ENCODE measurements around the gene TMEM198.

The TMEM198 gene

DNA sequence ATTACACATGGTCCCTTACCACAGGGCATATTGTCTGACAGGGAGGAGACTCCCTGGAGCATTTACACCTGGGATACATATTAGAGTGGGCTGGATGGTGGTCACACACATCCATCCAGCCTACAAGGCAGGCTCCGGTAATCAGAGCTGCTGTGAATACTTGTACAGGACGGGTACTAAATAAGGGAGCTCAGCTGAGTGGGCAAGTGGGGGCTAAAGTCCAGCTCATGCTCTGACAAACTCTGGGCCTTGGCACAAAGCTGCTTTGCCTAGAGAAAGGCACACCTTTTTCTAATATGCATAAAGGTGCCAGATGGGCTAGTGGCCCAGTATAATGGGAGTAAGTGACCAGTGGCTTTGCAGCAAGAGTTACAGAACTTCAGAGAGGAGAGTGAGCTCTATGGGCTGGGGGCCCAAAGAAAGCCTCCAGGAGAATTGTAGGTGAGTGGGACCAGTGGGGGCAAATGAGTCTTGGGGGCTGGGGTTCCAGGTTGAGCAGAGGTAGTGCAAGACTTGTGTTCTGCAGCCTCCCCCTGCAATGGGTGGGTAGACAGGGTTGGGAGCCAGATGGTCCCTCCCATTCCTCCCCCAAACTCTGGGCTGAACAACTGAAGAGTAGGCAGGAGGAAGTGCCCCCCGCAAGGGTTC, 1.6 kb downstream of the TMEM198 start:
- DNase-seq (ENCODE audit: low read depth): no peak

DNA sequence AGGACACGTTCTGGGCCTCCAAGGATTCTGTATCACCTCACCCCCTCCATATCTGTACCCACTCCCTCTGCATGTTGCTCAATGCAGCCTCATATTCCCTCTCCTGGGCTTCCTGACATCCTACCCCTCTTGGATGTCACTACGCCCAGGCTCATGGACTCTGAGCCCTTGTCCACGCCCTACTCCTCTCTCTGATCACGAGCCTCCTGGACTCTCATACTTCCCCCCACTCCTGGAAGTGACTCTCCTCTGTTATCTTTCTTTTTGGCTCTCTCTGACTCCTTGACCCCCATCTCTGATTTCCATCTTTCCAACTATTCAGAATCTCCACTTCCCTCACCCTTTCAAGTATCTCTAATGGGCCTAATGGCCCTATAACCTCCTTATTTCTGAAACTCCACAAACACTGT, 2.1 kb downstream of the TMEM198 start:
- DNase-seq (ENCODE audit: low read depth): no peak

DNA sequence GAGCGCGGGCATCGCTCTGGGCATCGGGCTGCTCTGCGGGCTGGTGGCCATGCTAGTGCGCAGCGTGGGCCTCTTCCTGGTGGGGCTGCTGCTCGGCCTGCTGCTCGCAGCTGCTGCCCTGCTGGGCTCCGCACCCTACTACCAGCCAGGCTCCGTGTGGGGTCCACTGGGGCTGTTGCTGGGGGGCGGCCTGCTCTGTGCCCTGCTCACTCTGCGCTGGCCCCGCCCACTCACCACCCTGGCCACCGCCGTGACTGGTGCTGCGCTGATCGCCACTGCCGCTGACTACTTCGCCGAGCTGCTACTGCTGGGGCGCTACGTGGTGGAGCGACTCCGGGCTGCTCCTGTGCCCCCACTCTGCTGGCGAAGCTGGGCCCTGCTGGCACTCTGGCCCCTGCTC, 3.8 kb downstream of the TMEM198 start:
- DNase-seq (ENCODE audit: low read depth): no peak

DNA sequence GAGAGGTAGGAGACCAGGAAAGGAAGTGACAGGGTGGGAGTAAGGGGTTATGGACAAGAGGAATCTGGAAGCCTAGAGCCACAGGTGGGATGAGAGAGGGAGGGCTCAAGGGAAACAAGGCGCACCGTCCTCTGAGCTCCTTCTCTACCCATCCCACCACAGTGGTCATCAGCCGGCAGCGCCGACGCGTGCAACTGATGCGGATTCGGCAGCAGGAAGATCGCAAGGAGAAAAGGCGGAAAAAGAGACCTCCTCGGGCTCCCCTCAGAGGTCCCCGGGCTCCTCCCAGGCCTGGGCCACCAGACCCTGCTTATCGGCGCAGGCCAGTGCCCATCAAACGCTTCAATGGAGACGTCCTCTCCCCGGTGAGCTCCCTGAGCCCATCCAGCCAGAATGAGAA, 5.2 kb downstream of the TMEM198 start:
- no peak for DNase-seq (ENCODE audit: low read depth)

DNA sequence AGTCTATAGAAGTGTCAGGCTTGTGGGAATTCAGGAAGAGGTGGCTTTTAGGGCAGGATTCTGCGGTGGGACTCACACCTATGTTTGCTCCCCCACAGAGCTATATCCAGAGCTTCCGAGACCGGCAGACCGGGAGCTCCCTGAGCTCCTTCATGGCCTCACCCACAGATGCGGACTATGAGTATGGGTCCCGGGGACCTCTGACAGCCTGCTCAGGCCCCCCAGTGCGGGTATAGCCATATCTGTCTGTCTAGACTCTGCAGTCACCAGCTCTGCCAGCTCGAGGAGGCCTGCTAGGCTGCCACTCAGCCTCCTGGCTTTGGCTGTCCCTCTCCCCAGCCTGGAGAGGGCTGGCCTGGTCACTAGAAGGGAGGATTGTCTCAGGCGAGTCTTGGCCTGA, 5.8 kb downstream of the TMEM198 start:
- no peak for DNase-seq (ENCODE audit: low read depth)

DNA sequence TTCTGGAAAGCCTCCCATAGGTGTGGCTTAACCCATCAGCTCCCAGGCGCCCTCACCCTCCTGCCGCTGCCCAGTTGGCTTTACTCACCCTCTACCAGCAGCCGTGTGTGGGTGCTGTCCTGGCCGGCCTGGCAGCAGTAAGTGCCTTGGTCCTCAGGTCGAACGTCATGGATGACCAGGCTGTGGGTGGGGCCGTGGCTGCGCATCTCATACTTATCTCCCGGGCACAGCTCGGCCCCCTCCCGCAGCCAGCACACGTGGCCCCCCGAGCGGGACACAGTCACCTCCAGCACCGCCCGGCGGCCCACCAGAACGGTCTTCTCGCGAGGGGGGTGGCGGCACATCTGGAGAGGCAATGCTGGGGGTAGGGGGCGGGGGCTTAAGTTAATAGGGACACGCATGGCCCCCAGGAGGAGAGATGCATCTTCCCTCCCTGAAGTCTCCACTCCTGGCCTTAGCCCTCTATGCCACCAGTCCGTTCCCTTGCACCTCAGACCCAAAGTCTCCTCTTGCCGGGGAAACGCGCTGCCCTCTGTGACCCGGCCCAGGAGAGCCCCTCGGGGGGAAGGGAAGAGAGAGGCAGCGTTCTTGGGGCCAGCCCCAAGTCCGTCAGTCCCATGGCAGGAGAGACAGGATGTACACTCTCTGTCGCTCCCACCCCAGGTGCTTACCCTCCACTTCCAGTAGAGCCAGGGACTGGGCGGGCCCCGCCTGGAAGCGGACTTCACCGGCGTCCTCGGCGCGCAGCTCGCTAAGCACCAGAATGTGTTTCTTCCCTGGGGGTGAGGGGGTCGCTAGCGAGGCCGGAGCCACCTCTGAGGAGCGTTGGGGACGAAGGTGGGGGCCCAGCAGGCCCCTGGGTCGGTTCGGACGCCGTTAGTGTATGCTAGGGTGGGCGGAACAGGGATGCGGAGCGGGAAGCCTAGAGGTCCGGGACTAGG, 7.9 kb downstream of the TMEM198 start:
- DNase-seq (ENCODE audit: low read depth): no peak

DNA sequence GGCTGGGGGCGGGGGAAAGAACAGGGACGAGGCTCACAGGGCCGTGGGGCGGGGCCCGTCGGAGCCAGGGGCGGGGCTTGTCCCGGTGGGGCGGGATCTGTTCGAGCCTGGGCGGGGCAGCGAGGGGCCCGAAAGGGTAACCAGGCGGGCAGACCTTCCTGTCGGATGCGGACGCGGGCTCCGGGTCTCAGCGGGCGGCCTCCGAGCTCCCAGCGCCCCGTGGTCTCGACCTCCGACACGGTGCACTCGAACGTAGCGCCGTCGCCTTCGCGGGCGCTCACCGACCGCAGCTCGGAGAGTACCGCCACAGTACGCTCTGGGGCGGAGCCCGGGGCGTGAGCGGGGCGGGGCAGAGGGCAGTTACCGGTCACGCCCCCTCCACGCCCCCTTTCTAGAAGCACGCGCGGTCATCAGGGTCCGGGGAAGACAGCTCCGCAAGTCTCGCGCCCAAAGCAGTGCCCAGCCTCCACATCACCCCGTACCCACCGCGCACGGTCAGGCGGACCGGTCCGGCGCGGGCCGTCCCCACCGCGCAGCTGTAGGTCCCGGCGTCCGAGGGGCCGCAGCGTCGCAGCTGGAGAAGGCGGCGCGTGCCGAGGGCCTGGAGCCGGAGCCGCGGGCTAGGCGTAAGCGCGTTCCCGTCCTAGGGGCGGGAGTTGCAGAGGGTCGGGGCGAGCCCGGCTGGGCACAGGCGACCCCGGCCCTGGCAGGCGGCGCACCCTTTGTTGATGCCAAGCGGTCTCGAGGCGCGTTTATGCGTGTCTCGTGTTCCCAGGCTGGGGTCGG, 8.7 kb downstream of the TMEM198 start:
- DNase-seq (ENCODE audit: low read depth): peak; percentile 52

DNA sequence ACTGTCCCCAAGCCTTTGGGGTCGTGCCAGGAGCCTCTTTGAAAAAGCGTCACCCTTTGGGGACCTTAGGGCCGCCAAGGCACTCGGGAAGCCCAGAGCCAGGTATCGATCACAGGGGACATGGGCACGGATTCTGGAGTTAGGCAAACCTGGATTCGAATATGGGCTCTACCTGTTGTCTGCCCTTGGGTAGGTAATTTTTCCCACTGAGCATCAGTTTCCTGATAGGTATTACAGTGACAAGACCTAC, 9.3 kb downstream of the TMEM198 start:
- DNase-seq (ENCODE audit: low read depth): no peak

DNA sequence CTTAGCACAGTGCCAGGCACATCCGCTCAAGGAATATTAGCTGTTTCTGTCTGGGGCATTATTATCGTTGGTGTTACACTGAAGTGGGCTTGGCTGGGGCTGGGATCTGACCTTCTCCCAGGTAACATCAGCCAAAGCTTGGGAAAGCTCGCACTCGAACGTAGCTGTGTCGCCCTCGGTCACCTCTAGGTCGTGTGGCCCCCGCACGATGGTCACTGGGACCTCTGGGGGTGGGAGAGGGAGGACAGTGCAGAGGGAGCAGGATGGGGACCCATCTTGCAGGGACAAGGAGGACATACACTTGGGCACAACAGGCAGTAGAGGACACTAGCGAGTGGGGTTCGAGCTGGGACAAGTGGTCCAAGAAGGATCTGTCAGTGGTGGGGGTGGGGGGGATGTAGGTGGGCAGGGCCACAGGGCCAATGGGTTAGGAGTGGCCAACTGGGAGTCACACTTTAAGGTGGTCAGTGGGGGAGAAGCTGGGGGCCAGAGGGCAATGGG, 9.7 kb downstream of the TMEM198 start:
- DNase-seq (ENCODE audit: low read depth): no peak

DNA sequence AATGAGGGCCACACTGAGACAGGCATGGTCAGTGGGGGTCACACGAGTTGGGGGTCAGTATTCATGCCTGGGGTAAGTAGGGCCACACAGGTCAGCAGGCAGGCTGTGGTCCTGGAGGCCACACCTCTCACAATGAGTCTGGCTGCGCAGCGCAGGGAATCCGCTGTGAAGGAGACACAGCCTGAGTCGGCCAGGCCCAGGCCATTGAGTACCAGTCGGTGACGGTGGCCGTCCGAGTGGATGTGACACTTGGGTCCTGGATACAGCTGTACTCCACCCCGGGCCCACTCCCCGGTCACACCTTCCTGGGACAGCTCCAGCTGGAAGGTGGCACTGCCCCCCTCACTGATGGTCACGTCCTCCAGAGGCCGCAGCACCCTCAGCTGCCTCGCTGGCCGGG, 10.5 kb downstream of the TMEM198 start:
- DNase-seq (ENCODE audit: low read depth): no peak

DNA sequence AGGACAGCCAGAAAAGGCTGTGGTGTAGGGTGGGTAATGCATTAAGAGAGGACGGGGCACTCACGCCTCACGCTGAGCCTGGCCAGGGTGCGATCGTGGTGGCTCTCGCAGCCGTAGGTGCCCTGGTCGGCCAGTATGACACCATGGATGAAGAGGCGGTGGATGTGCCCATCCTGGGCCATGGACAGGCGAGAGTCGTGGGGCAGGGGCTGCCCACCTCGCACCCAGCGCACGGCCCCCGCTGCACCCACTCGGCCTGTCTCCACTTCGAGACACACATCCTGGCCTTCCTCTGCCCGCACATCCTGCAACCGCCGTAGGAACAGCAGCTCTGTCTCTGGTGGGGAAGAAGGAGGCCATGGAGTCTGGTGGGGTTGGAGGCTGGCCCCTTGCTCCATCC, 12.1 kb downstream of the TMEM198 start:
- no peak for DNase-seq (ENCODE audit: low read depth)

DNA sequence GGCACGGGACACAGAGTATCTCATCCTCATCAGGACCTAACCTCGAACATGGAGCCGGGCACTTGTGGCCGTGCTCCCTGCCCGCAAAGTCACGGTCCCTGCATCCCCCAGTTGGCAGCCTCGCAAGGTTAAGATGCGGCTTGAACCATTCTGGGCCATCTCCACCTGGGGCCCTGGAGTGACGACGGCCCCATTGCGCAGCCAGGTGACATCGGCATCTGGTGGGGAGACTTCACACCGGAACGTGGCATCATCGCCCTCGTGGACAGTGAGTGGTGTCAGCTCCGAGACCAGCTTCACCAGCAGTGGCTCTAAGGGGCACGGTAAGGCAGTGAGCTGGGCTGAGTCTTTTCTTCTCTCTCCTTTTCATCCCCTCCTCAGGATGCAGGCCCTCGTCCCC, 12.6 kb downstream of the TMEM198 start:
- no peak for DNase-seq (ENCODE audit: low read depth)

DNA sequence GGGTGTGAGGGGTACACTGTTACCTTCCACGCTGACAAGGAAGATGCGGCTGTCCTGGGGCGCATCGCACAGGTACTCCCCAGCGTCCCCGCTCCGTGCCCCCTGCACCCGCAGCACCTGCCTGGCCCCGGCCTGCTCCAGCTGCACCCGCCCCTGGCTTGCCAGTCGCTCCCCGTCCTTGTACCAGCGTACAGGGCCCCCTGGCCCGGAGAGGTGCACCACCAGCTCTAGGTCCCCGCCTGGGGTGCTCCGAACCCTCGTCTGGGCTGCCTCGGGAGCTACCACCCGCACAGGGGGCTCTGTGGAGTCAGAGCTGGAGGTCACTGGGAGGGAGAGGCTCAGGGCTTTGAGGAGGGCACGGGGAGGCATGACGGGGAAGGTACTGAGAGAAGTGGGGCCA, 13.5 kb downstream of the TMEM198 start:
- DNase-seq (ENCODE audit: low read depth): no peak

DNA sequence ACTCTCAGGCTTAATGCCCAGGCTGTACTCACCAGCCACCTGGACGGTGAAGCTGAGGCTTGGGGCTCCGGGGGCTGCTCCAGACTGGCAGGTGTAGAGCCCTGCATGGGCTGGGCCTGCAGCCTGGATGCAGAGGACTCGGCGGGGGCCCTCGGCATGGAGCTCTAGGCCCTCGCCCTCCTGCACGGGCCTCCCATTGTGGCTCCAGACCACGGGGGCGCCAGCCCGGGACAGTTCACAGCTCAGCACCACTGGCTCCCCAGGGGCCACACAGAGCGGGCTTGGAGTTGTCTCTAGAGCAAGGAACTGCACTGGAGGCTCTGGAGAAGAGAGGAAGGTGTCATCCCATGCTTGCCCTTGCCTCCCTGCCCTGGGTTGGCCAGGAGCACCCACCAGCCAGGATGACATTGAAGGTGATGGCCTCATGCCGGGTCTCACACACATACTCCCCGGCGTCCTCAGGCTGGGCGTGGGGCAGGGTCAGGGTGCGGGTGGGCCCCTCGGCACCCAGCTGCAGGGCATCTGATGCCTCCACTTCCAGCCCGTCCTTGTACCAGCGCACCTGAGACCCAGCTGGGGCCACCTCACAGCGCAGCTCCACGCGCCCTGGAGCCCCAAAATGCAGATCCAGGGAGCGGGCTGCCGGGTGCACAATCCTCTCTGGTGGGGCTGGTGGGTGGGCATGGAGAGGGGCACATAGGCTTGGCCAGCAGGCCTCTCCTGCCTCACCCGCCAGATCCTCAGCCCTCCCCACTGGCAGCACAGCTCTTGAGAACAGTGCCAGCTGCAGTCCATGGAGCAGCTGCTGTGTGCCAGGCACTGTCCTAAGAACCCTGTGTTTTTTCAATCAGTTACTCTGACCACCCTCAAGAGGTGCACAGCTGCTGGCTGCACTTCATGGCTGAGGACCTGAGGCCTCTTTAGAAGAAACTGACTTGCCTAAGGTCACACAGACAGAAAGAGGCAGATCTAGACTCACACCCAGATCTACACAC, 14.3 kb downstream of the TMEM198 start:
- DNase-seq (ENCODE audit: low read depth): no peak

DNA sequence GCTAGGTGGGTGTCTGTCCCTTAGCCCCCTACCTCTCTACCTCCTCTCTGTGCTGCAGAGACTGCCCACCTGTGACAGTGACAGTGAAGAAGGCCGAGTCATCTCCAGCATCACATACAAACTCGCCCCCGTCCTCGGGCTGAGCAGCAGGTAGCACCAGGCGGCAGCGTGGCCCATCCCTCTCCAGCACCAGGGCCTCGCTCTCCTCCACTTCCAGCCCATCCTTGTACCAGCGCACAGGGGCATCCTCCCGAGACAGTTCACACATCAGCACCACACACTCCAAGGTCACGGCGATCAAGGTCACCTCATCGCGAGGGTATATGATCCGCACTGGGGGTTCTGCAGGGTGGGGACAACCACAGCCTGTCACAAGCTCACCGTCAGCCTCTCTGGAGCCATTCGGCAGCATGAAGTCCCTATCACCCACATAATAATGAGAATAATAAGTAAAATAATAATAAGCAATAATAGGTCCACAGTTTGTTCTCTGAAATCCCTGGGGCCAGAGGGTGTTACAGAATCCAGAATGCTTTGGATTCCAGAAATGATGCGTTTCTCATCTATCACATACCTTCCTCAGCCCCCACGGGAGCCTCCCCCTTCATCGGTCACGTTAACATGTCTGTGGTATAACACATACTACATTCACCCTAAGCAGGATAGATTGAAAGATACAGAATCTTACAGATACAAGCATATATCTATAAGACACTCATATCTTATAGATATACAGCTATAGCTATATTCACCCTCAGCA, 15.5 kb downstream of the TMEM198 start:
- no peak for DNase-seq (ENCODE audit: low read depth)

DNA sequence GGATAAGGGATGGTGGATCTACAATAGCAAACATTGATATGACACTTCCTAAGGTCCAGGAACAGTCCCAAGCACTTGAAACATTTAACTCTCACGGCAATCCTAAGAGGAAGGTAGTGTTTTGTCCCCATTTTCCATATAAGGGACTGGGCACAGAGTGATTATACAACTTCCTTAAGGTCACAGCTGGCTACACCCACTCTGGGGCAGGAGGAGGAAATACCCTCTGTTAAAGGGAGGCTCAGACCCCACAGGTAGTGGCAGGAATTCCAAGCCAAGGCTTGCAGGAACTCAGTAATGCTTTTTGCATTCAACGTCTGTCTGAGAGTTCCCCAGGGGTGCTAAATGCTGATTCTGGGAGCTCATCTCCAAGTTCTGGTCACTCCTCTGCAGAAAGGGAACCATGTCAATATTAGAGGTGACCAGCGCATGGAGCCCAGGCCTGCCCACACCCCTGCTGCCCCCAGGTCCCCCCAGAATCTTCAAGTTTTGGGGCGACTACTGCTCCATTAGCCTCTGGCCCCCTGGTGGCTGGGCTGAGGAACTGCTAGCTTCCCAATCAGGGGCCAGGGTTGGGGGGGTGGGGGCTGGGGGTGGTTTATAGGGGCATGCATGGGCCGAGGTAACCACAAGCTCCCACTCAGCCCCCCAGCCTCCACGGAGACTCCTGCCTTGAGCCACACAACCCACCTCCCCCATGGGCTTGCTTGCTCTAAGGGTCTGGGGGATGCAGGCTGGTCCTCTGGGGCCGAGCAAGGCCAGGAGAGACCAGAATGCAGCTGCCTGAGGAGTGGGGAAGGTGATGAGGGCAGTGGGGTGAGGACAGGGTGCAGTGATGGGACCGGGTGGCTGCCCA, 16.4 kb downstream of the TMEM198 start:
- DNase-seq (ENCODE audit: low read depth): no peak

DNA sequence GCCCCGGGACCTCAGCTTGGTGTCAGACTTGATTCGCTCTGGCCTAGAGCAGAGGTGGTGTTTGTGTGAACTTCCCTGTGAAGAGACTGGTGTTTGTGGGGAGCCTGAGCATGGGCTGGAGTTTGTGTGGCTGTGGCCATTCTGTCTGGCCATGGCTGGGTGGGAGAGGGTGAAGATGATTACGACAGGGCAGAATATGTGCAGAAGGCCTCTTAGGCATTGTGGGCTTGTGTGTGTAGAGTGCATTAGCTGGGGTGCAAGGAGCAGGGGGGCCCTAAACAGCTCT, 17.0 kb downstream of the TMEM198 start:
- DNase-seq (ENCODE audit: low read depth): no peak

DNA sequence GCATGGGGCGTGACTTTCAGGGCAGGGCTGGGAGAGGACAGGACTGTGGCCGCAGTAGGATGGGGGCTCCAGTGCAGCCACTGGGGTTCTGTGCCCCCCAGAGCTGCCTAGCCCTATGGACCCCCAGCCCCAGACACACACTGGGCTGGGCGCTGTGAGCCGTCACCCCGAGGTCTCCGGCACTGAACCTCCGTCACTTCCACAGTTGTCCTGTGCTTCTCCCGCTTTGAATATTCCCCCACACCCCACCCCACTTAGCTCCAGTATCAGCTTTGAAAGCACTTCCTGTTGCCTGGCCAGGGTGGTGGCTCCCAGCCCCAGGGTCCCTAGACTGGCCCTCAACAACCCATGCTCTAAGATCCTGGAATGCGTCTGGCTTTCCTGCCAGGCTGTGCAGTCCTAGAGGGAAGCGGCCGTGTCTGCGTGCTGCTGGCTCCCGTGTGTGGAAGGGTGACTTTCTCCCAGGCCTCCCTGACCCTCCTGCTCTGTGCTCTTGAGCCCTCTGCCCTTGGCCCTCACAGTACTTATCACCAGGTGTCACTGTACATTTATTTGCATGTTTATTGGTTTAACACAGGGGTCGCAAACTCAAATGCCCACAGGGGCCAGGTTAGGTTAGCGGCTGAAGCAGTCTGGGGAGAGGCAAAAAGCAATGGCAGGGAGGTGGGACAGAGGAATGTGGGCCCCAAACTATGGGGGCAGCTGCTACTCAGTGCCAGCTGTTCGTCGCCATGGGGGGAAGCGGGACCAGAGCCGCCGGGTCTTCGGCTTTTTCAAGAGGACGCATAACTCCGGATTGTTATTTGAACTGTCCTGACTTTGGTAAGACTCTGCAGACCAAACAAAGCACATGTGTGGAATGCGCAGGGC, 17.6 kb downstream of the TMEM198 start:
- DNase-seq (ENCODE audit: low read depth): no peak

Data from activated T-helper 1 cell treated with Interleukin-2 at 50 U/mL for 16 hours (primary cell).